Lower leg skin (tissue), 3 donors: Measurements from ENCODE around the gene HHEX.

Experiments used
- CTCF ChIP-seq, 3 donors: fragments of 450-650 bp; IDR thresholded peaks; one replicate each; pipeline ENCODE4 v1.5.1; 2016; ENCODE audit warnings: antibody characterized with exemption in 3 of 3, mild to moderate bottlenecking in 3 of 3, moderate library complexity in 2 of 3
- POLR2A ChIP-seq, 2 donors: fragments of 450-650 bp; IDR thresholded peaks; one replicate each; pipeline ENCODE4 v1.6.1; 2016 to 2017; ENCODE audit warnings: antibody characterized with exemption in 2 of 2, mild to moderate bottlenecking in 1 of 2, moderate library complexity in 1 of 2

DNA sequence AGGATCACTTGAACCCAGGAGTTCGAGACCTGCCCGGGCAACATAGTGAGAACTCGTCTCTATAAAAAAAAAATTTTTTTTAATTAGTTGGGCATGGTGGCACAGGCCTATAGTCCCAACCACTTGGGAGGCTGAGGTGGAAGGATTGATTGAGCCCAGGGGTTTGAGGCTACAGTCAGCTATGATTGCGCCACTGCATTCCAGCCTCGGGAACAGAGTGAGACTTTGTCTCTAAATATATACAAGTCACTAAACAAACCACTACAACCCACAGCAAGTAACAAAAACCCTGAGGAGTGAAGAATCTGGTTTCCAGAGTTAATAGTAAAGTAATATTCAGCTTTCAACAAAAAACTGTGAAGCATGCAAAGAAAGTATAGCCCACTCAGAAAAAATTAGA is 32.7 kb upstream of the HHEX start:
- TF ChIP-seq CTCF (IDR thresholded peaks at IDR 0.05) (no peak), POLR2A (IDR thresholded peaks at IDR 0.05) (no peak)
